Fibroblast of villous mesenchyme (primary cell): ENCODE results near the gene ZPBP. TPM values are rescaled to one million over a fixed set of nuclear protein-coding genes. Genes with fewer than 3 reads are reported as not detected.

Experiments
- DNase-seq: peaks from one replicate; pipeline ENCODE4 v3.0.0-alpha.2; 2010; ENCODE audit warnings: low read depth
- H3K4me3 ChIP-seq: 2 replicates; pipeline ENCODE4 v1.5.1; 2011; ENCODE audit warnings: low read depth, mild to moderate bottlenecking, low read length
- CTCF ChIP-seq: IDR thresholded peaks from 2 replicates; pipeline ENCODE4 v1.5.1; 2012; ENCODE audit warnings: low read depth, mild to moderate bottlenecking, low read length; ENCODE audit not compliant: insufficient read depth
- total RNA-seq: library from RNA; depleted of rRNA; stranded (reverse); fragments of >200 nt; gene quantifications from 2 replicates; pipeline ENCODE4 v1.2.3, GENCODE V29; 2012

The ZPBP gene
- total RNA-seq, 1 donor, result not detected

- DNase-seq, result no peak
- no peak overlapping the region for H3K4me3 ChIP-seq
- no peak for TF ChIP-seq CTCF
Observed at GRCh38 chr7:50125766-50126165, 32.7 kb upstream of the ZPBP start.

GRCh38 chr7:50121286-50121685 lies 28.2 kb upstream of the ZPBP start:
- no peak for DNase-seq
- no peak for TF ChIP-seq CTCF
- H3K4me3 ChIP-seq, result no peak overlapping the region

- DNase-seq, result no peak
- H3K4me3 ChIP-seq, result no peak overlapping the region
- TF ChIP-seq CTCF, result no peak
Observed at GRCh38 chr7:50119815-50120637, 27.0 kb upstream of the ZPBP start.

DNA sequence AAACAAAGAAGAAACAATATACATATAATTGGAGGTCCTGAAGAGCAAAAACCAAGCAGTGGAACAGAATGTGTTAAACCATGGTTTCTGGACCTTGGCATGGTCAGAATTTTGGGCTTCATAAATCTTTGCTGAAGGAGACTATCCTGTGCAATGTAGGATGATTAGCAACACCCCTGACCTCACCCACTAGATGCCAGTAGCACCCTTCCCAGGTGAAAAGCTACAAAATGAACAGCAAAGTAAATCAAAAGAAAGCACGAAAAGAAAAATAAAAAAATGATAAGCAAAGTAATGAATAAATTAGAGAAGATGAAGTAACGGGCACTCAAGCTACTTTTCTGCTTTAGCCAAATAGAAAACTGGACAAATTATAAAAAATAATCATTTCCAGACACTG lies 19.2 kb upstream of the ZPBP start:
- DNase-seq, result no peak
- H3K4me3 ChIP-seq, result no peak overlapping the region
- no peak for TF ChIP-seq CTCF

DNA sequence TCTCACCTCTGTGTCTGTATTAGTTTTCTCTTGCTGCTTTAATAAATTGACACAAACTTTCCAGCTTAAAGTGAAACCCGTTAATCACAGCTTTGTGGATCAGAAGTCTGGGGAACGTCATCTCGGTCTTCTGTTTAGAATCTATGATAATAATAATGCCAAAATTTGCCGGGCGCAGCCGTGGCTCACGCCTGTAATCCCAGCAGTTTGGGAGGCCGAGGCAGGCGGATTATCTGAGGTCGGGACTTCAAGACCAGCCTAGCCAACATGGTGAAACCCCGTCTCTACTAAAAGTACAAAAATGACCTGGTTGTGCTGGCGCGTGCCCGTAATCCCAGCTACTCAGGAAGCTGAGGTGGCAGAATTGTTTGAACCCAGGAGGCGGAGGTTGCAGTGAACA lies 8.8 kb upstream of the ZPBP start:
- TF ChIP-seq CTCF, result no peak
- H3K4me3 ChIP-seq, result no peak overlapping the region
- no peak for DNase-seq

GRCh38 chr7:50095634-50096033 lies 2.6 kb upstream of the ZPBP start:
- no peak for TF ChIP-seq CTCF
- DNase-seq, result no peak
- H3K4me3 ChIP-seq, result no peak overlapping the region
